Activated CD4-positive, CD25-positive, alpha-beta regulatory T cell treated with anti-CD3 and anti-CD28 coated beads, Interleukin-2, amount 50 U/mL, for 72 hours (primary cell): Measurements from ENCODE around the gene NAA38.

Source experiments
- DNase-seq: peaks from one replicate; pipeline ENCODE4 v3.0.0; 2021

The NAA38 gene

DNA sequence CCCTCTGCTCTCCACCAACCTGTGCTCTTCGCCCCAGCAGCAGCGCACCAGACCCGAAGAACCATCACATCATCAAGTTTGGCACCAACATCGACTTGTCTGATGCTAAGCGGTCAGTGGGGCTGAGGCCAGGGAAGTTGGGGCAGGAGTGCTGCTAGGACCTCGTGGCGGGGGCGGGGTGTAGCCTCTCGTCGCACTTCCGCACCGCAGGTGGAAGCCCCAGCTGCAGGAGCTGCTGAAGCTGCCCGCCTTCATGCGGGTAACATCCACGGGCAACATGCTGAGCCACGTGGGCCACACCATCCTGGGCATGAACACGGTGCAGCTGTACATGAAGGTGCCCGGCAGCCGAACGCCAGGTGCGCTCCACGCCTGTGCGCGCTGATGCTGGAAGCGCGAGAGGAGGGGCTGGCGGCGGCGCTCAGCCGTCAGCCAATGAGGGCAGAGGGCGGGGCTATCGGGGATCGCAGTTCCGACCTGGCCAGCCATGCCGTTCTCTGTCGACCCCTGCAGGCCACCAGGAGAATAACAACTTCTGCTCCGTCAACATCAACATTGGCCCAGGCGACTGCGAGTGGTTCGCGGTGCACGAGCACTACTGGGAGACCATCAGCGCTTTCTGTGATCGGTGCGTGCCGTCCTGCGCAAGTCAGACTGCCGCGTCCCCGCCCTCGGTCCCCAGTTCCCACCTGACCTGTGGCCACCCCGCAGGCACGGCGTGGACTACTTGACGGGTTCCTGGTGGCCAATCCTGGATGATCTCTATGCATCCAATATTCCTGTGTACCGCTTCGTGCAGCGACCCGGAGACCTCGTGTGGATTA, 5.7 kb downstream of the NAA38 start:
- peak; percentile 95 for DNase-seq

- no peak for DNase-seq
These were observed 6.5 kb downstream of the NAA38 start for GRCh38 chr17:7850701-7851437.

DNA sequence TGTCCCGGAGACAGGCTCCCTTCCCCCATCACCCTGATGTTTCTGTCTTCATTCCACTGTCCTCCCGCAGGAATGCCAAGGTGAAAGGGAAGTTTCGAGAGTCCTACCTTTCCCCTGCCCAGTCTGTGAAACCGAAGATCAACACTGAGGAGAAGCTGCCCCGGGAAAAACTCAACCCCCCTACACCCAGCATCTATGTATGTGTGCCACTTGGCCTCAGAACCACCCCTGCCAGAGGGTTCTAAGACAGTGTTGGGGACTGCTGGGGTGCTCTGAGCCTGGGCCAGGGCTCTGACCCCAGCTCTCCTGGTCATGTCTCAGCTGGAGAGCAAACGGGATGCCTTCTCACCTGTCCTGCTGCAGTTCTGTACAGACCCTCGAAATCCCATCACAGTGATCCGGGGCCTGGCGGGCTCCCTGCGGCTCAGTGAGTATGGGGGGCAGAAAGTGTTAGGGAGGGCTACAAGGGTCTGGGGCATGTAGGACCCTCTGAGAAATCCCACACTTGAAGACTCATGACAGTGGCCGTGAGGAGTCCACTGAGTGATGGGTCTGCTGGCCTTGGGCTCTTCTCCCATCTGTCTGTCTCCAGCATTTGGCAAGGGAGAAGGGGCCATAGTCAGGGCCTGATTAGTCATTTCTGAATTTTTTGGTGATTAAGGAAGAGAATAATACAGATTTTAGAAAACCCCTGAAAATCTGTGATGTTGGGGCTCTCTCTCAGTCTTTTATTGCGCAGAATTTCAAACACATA, 7.4 kb downstream of the NAA38 start:
- DNase-seq, result no peak

DNA sequence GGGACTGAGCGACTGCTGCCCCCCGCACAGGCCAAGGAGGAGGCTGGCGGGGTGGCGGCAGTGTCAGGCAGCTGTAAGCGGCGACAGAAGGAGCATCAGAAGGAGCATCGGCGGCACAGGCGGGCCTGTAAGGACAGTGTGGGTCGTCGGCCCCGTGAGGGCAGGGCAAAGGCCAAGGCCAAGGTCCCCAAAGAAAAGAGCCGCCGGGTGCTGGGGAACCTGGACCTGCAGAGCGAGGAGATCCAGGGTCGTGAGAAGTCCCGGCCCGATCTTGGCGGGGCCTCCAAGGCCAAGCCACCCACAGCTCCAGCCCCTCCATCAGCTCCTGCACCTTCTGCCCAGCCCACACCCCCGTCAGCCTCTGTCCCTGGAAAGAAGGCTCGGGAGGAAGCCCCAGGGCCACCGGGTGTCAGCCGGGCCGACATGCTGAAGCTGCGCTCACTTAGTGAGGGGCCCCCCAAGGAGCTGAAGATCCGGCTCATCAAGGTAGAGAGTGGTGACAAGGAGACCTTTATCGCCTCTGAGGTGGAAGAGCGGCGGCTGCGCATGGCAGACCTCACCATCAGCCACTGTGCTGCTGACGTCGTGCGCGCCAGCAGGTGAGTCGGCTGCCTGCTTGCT, 8.1 kb downstream of the NAA38 start:
- no peak for DNase-seq

- no peak for DNase-seq
These were observed 8.6 kb downstream of the NAA38 start for GRCh38 chr17:7848739-7849129.

DNA sequence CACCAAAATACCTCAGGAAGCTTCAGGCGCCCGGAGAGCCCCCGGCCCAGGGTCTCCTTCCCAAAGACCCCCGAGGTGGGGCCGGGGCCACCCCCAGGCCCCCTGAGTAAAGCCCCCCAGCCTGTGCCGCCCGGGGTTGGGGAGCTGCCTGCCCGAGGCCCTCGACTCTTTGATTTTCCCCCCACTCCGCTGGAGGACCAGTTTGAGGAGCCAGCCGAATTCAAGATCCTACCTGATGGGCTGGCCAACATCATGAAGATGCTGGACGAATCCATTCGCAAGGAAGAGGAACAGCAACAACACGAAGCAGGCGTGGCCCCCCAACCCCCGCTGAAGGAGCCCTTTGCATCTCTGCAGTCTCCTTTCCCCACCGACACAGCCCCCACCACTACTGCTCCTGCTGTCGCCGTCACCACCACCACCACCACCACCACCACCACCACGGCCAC, 9.2 kb downstream of the NAA38 start:
- no peak for DNase-seq

DNA sequence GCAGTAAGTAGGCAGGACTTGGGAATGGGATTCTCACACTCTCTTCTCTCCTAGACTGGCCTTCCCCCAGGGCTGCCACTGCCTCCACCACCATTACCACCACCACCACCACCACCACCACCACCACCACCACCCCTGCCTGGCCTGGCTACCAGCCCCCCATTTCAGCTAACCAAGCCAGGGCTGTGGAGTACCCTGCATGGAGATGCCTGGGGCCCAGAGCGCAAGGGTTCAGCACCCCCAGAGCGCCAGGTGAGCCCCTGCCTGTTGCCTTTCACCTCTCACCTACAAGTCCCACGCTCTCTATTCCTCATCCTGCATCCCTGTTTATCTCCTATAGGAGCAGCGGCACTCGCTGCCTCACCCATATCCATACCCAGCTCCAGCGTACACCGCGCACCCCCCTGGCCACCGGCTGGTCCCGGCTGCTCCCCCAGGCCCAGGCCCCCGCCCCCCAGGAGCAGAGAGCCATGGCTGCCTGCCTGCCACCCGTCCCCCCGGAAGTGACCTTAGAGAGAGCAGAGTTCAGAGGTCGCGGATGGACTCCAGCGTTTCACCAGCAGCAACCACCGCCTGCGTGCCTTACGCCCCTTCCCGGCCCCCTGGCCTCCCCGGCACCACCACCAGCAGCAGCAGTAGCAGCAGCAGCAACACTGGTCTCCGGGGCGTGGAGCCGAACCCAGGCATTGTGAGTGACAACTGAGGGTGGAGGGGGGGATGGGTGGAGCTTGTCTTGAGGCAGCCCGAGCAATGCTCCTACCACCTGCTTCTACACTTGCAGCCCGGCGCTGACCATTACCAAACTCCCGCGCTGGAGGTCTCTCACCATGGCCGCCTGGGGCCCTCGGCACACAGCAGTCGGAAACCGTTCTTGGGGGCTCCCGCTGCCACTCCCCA, 10.3 kb downstream of the NAA38 start:
- DNase-seq, result no peak

- DNase-seq, result no peak
These were observed 11.2 kb downstream of the NAA38 start for GRCh38 chr17:7846063-7846735.

- no peak for DNase-seq
These were observed 11.8 kb downstream of the NAA38 start for GRCh38 chr17:7845359-7846062.

GRCh38 chr17:7844292-7845154, 12.8 kb downstream of the NAA38 start:
- DNase-seq, result peak; percentile 82

DNA sequence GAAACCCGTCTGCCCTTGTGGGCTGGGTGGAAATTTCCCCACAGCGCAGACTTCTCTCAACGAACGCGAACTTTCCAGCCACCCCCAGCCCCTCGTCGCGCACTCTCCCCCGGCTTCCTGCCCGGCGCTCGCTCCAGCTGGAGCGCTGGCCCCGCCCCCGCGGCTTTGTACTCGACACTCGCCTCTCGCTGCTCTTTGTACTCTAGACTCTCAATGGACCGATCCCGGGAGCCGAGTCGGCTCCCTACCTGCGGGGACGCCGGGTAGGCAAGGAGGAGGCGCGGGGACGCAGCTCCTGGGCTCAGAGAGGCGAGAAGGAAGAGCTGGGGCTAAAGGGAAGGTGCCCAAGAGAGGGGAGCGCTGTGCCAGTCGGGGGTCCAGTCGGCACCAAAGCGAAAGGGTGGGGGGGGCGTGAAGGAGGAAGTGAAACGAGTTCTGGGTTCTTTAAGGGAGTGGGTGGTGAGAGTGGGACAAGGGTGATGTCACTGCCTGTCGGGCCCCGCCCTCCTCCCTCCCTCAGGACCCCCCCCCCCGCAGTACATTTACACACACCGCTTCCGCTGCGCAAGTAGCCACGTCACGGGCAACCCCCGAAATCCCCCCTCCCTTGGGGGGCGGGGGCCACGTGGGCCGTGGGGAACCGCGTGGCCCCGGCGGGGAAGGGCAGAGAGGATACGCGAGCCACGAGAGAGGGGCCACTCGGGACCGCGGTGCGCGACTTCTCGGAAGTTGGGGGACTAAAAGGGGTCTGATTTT, 13.6 kb downstream of the NAA38 start:
- peak; percentile 78 for DNase-seq

GRCh38 chr17:7843257-7843535, 14.2 kb downstream of the NAA38 start:
- DNase-seq, result peak; percentile 64

- DNase-seq, result peak; percentile 92
These were observed 14.7 kb downstream of the NAA38 start for GRCh38 chr17:7842380-7843256.

GRCh38 chr17:7841915-7842379, 15.4 kb downstream of the NAA38 start:
- peak; percentile 83 for DNase-seq

DNA sequence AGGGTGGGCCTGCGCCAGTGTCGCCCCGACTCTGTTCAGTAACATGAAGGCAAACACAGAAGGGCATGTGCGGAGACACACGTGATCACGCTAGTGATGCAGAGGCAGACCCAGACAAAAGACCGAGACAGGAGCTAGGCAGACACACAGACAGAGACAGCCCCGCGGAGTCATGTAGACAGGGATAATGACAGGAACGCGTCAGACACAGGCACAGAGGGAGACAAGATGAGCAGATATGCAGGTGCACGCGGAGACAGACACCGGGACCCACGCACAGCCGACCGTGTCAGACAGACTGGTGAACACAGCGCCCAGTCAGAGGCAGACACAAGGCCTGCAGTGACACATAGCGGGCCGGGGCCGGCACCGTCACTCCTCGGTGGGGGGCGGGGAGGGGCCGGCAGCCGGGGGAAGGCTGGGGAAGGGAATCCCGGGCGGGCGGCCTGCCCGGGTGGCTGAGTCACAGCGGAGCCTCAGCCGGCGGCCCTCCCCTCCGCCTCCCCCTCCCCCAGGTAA, 15.9 kb downstream of the NAA38 start:
- peak; percentile 81 for DNase-seq

DNA sequence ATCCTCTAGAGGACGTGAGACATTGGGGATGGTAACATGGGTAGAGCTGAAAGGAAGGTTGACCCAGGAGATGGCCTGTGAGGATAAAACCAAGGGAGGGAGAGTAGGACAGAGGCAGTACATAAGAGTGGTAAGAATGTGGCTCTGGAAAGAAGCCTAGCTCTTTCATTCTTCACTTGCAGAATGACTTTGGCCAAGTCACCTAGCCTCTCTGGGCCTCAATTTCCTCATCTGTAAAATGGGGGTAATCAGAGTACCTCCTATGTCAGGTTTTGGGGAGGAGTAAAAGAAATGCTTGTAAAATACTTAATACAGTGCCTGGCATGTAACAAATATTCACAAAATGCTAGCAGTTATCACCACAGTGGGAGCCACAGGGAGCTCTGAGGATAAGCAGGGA, 16.5 kb downstream of the NAA38 start:
- DNase-seq, result no peak

- DNase-seq, result no peak
These were observed 16.9 kb downstream of the NAA38 start for GRCh38 chr17:7840441-7840840.

GRCh38 chr17:7839876-7840261, 17.5 kb downstream of the NAA38 start:
- DNase-seq, result no peak
